Upper lobe of left lung (tissue), 4 donors: Measurements from ENCODE around the gene XRCC1.

Source experiments
- CTCF ChIP-seq, 6 experiments: fragments of 450-650 bp in 4 of 6; fragments of 200-600 bp in 2 of 6; sonication (generic) in 2 of 6; IDR thresholded peaks; one replicate each; pipeline ENCODE4 v1.5.1; 2016 to 2019; ENCODE audit warnings: antibody characterized with exemption in 6 of 6
- EP300 ChIP-seq, 4 donors: sonication (generic); formaldehyde crosslinking; IDR thresholded peaks; one replicate each; pipeline ENCODE4 v1.5.1; 2017; ENCODE audit warnings: antibody characterized with exemption in 4 of 4, control low read depth in 2 of 4

- no peak for TF ChIP-seq EP300 (IDR thresholded peaks at IDR 0.05)
- no peak for TF ChIP-seq CTCF (IDR thresholded peaks at IDR 0.05)
Observed at GRCh38 chr19:43624933-43625332, 49.6 kb upstream of the XRCC1 start.
